Gastrocnemius medialis (tissue), 4 donors: ENCODE results near the gene BAHCC1. TPM values are rescaled to one million over a fixed set of nuclear protein-coding genes. Genes with fewer than 3 reads are reported as not detected.

Experiments
- ATAC-seq, 2 donors: fragments of 150-250 bp; one replicate each; pipeline ENCODE4 v1.9.1; 2016
- DNase-seq, 2 donors: peaks; one replicate each; pipeline ENCODE4 v3.0.0-alpha.2; 2019
- H3K27ac ChIP-seq, 4 donors: fragments of 200-600 bp; sonication (generic); 1 replicate in 1 of 4; 2 replicates in 3 of 4; pipeline ENCODE4 v1.5.1; 2016 to 2018; ENCODE audit warnings: mild to moderate bottlenecking in 2 of 4, moderate library complexity in 1 of 4
- H3K27me3 ChIP-seq, 3 donors: fragments of 200-600 bp; sonication (generic) in 2 of 3; 1 replicate in 1 of 3; 2 replicates in 2 of 3; pipeline versions ENCODE4 v1.5.1 to v1.6.0; 2016 to 2019; ENCODE audit warnings: mild to moderate bottlenecking in 1 of 3, moderate library complexity in 1 of 3
- H3K36me3 ChIP-seq, 2 donors: fragments of 200-600 bp; sonication (generic) in 1 of 2; one replicate each; pipeline ENCODE4 v1.5.1; 2017 to 2018
- H3K4me1 ChIP-seq, 2 donors: fragments of 200-600 bp; sonication (generic) in 1 of 2; one replicate each; pipeline ENCODE4 v1.5.1; 2016 to 2017; ENCODE audit warnings: mild to moderate bottlenecking in 2 of 2
- H3K4me3 ChIP-seq, 4 donors: fragments of 200-600 bp; sonication (generic) in 3 of 4; 1 replicate in 1 of 4; 2 replicates in 3 of 4; pipeline ENCODE4 v1.5.1; 2016 to 2019; ENCODE audit warnings: mild to moderate bottlenecking in 2 of 4
- H3K9me3 ChIP-seq, 3 donors: fragments of 200-600 bp; sonication (generic) in 2 of 3; 1 replicate in 1 of 3; 2 replicates in 2 of 3; pipeline ENCODE4 v1.5.1; 2016 to 2019
- POLR2A ChIP-seq, 2 donors: fragments of 450-650 bp; IDR thresholded peaks; one replicate each; pipeline ENCODE4 v1.6.1; 2017; ENCODE audit warnings: antibody characterized with exemption in 2 of 2, mild to moderate bottlenecking in 2 of 2, moderate library complexity in 2 of 2
- in situ Hi-C, 4 donors: fragments of 200-750 bp; cut with MboI; loops; one replicate each; pipeline versions ENCODE4 v1.15.0 to v1.8.0; 2017; ENCODE audit warnings: low sequenced_read_pairs in 4 of 4
- intact Hi-C: fragments of 100-400 bp; cut with DNase I; formaldehyde crosslinking; loops from one replicate; pipeline ENCODE4 v1.15.1; 2023; ENCODE audit warnings: low total_unique reads
- total RNA-seq, 4 donors: library from RNA; depleted of rRNA; stranded (reverse); fragments of >200 nt; gene quantifications; one replicate each; pipeline versions ENCODE4 v1.1.0 to v1.2.3, GENCODE V29; 2016
- TF ChIP-seq, protein P1 (sequence below), 5 experiments: fragments of 450-650 bp in 3 of 5; fragments of 200-600 bp in 2 of 5; sonication (generic) in 2 of 5; IDR thresholded peaks in 4 of 5; conservative IDR thresholded peaks in 1 of 5; 1 replicate in 4 of 5; 2 replicates in 1 of 5; pipeline ENCODE4 v1.5.1; 2016 to 2019; ENCODE audit warnings: antibody characterized with exemption in 5 of 5, mild to moderate bottlenecking in 3 of 5, moderate library complexity in 3 of 5

BAHCC1 gene
- total RNA-seq, 4 donors from 2014 or later: 2.5 to 8.4 (median 5.8) TPM

- DNase-seq (no peak), ATAC-seq (no peak)
- Histone ChIP-seq H3K27me3 (no peaks in the 10 kb centered on the region), H3K27ac (no peak overlapping the region), H3K36me3 (no peaks in the 10 kb centered on the region), H3K4me3 (no peak overlapping the region), H3K9me3 (no peaks in the 10 kb centered on the region), H3K4me1 (peaks cover 18 to 25% of the 10 kb centered on the region in 2 donors)
- TF ChIP-seq, protein P1, sequence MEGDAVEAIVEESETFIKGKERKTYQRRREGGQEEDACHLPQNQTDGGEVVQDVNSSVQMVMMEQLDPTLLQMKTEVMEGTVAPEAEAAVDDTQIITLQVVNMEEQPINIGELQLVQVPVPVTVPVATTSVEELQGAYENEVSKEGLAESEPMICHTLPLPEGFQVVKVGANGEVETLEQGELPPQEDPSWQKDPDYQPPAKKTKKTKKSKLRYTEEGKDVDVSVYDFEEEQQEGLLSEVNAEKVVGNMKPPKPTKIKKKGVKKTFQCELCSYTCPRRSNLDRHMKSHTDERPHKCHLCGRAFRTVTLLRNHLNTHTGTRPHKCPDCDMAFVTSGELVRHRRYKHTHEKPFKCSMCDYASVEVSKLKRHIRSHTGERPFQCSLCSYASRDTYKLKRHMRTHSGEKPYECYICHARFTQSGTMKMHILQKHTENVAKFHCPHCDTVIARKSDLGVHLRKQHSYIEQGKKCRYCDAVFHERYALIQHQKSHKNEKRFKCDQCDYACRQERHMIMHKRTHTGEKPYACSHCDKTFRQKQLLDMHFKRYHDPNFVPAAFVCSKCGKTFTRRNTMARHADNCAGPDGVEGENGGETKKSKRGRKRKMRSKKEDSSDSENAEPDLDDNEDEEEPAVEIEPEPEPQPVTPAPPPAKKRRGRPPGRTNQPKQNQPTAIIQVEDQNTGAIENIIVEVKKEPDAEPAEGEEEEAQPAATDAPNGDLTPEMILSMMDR (IDR thresholded peaks at IDR 0.05 in 4 of 5, conservative IDR thresholded peaks at IDR 0.05 in 1 of 5): no peak
- TF ChIP-seq POLR2A (IDR thresholded peaks at IDR 0.05): no peak
- in situ Hi-C loops: no loop called here
- intact Hi-C loops: no loop called here
These were observed 11.5 kb upstream of the BAHCC1 start for GRCh38 chr17:81383504-81384421.

GRCh38 chr17:81384929-81385319 is 10.3 kb upstream of the BAHCC1 start:
- TF ChIP-seq, protein P1 (IDR thresholded peaks at IDR 0.05 in 4 of 5, conservative IDR thresholded peaks at IDR 0.05 in 1 of 5): no peak
- TF ChIP-seq POLR2A (IDR thresholded peaks at IDR 0.05): no peak
- intact Hi-C loops: no loop called here
- Histone ChIP-seq H3K36me3 (no peaks in the 10 kb centered on the region), H3K27ac (no peak overlapping the region), H3K27me3 (no peaks in the 10 kb centered on the region), H3K9me3 (no peaks in the 10 kb centered on the region), H3K4me3 (no peak overlapping the region), H3K4me1 (peaks cover 24 to 34% of the 10 kb centered on the region in 2 donors)
- DNase-seq (no peak), ATAC-seq (no peak)
- in situ Hi-C loops: no loop called here

DNA sequence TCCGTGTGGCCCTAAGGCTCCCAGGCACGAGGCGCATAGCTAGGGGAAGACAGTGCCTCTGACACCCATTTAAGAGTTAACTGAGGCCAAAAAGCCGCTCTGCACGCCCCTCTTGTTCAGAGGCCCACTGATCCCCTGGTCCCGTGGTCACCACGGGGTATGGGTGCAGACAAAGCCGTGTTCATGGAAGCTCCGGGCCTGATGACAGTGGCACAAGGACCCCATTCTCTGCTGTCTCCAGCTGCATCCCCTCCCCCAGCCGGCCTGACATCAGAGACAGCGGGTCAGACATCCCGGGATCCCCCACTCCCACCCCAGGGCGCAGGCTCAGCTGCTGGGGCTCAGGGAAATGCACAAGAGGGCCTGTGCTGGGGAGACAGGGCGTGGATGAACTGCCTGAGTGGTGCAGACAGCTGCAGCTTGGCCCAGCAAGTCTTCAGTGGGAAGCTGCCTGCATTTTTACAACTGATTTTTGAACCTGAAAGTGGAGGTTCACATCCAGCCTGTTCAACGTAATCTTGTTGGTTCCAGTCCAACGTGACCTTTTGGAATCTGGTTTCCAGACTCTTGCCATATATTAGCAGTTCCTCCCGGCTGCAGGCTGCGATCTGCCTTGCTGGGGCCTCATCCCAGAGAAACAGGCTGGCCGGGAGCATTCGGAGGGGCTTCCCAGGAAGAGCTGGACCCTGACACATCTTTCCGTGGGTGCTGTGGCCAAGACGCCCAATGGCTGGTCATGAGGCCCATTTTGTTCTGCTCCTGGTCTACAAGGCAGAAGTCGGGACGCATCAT is 9.7 kb upstream of the BAHCC1 start:
- in situ Hi-C loops (no loop called here), intact Hi-C loops (loop anchor here (2.0 kb wide), 2 partner anchors 39 to 91 kb away; partner anchors contain the start of gene SLC38A10)
- Histone ChIP-seq H3K4me3 (no peak overlapping the region), H3K36me3 (no peaks in the 10 kb centered on the region), H3K27me3 (no peaks in the 10 kb centered on the region), H3K27ac (peak overlapping the region; percentile 93 to 99 (median 98)), H3K9me3 (no peaks in the 10 kb centered on the region), H3K4me1 (peaks cover 24 to 34% of the 10 kb centered on the region in 2 donors)
- DNase-seq: no peak
- ATAC-seq: no peak
- TF ChIP-seq, protein P1 (IDR thresholded peaks at IDR 0.05 in 4 of 5, conservative IDR thresholded peaks at IDR 0.05 in 1 of 5): no peak
- TF ChIP-seq POLR2A (IDR thresholded peaks at IDR 0.05): no peak

DNA sequence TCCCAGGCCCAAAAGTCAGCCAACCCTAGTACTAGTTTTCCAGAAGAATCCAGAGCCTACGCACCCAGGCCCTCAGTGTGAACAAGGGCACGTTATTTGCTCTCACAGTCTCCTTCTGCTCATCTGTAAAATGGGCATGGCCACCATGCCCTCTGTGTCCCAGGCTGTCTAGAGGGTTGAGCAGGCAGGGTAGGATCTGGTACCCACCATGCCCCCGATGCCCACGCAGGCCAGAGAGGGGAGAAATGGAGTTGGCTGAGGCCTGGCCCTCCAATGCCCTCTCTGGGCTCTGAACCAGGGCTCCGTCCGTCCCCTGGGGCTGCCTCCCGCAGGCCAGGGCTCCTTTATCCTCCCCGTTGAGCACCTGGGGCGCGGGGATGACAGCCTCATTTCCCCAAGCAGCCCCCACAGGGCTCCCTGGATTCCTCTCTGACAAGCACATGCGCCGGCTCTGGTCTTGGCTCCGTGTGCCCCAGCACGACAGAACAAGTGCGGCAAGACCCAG is 9.1 kb upstream of the BAHCC1 start:
- no peak for DNase-seq
- H3K4me3 ChIP-seq: peak overlapping the region; percentile 80 to 96 (median 85)
- in situ Hi-C loops: no loop called here
- peaks cover 24 to 34% of the 10 kb centered on the region in 2 donors for H3K4me1 ChIP-seq
- no peaks in the 10 kb centered on the region for H3K27me3 ChIP-seq
- no peaks in the 10 kb centered on the region for H3K36me3 ChIP-seq
- no peak for TF ChIP-seq POLR2A (IDR thresholded peaks at IDR 0.05)
- TF ChIP-seq, protein P1 (IDR thresholded peaks at IDR 0.05 in 4 of 5, conservative IDR thresholded peaks at IDR 0.05 in 1 of 5): no peak
- H3K27ac ChIP-seq: peak overlapping the region; percentile 93 to 99 (median 98)
- peak; percentile 13 to 28 for ATAC-seq
- no peaks in the 10 kb centered on the region for H3K9me3 ChIP-seq
- intact Hi-C loops: loop anchor here (2.0 kb wide), 2 partner anchors 39 to 91 kb away; partner anchors contain the start of gene SLC38A10
